ENCODE results near the gene HMCN2. TPM values are rescaled to one million over a fixed set of nuclear protein-coding genes. Genes with fewer than 3 reads are reported as not detected.

The HMCN2 gene
- total RNA-seq, 1 donor from 2014 or later = 7.8 TPM

DNA sequence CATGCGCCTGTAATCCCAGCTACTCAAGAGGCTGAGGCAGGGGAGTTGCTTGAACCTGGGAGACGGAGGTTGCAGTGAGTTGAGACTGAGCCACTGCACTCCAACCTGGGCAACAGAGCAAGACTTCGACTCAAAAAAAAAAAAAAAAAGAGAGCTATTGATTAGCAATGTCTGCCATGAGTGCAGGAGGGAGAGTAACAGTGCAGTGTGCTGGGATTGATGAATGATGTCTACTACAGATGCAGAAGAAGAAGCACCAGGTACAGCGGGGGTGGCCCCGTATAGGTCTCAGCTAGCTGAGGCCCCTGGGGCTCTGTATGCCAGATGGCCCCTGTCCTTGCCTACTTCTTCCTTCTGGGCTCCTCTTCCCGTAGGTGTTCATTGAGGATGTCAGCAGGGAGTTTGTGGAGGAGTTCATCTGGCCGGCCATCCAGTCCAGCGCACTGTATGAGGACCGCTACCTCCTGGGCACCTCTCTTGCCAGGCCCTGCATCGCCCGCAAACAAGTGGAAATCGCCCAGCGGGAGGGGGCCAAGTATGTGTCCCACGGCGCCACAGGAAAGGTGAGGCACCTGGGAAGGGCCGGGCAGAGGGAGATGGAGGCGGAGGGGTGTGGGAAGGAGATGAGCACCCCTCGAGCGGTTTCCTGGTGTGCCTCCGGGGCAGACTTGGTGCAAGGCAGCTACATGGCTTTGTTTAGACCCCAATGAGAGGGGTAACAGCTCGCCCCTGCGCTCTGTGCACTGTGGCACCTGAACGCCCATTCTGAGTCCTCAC lies 192.7 kb downstream of the HMCN2 start:
- Histone ChIP-seq H3K9me3 (no peaks in the 10 kb centered on the region), H3K27me3 (no peaks in the 10 kb centered on the region), H3K4me1 (no peaks in the 10 kb centered on the region), H3K4me3 (no peak overlapping the region), H3K27ac (no peak overlapping the region), H3K36me3 (no peaks in the 10 kb centered on the region)
- no peak for ATAC-seq
- TF ChIP-seq, protein P1, sequence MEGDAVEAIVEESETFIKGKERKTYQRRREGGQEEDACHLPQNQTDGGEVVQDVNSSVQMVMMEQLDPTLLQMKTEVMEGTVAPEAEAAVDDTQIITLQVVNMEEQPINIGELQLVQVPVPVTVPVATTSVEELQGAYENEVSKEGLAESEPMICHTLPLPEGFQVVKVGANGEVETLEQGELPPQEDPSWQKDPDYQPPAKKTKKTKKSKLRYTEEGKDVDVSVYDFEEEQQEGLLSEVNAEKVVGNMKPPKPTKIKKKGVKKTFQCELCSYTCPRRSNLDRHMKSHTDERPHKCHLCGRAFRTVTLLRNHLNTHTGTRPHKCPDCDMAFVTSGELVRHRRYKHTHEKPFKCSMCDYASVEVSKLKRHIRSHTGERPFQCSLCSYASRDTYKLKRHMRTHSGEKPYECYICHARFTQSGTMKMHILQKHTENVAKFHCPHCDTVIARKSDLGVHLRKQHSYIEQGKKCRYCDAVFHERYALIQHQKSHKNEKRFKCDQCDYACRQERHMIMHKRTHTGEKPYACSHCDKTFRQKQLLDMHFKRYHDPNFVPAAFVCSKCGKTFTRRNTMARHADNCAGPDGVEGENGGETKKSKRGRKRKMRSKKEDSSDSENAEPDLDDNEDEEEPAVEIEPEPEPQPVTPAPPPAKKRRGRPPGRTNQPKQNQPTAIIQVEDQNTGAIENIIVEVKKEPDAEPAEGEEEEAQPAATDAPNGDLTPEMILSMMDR (IDR thresholded peaks at IDR 0.05) = no peak
- no peak for DNase-seq
- intact Hi-C loops (cut with DNase I) = no loop called here

DNA sequence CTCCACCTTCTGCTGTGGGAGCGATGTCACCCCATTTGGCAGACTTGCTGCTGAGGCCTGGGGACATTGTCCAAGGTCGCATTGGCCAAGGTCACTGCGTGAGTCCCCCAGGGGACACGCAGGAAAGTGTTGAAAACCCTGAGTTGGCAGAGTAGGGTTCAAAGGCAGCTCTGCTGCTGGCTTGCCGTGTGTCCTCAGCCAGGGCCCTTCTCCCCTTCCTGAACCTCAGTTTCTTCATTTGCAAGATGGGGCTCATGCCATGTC lies 193.2 kb downstream of the HMCN2 start:
- Histone ChIP-seq H3K4me1 (no peaks in the 10 kb centered on the region), H3K27ac (no peak overlapping the region), H3K36me3 (no peaks in the 10 kb centered on the region), H3K4me3 (no peak overlapping the region), H3K27me3 (no peaks in the 10 kb centered on the region), H3K9me3 (no peaks in the 10 kb centered on the region)
- TF ChIP-seq, protein P1 (IDR thresholded peaks at IDR 0.05) = no peak
- intact Hi-C loops (cut with DNase I) = no loop called here
- ATAC-seq (no peak), DNase-seq (no peak)

DNA sequence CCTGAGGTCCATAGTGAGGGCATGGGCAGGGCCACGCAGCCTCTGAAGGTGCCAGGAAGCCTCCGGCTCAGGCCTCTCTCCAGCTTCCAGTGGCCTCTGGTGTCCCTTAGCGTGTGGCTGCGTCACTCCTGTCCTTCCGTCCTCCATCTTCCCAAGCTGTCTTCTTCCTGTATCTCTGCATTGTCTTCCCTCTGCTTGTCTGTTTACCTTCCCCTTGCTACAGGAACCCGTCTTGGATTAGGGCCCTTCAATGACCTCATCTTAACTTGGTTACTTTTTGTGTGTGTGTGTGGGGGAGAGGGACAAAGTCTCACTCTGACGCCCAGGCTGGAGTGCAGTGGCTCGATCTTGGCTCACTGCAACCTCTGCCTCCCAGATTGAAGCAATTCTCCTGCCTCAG lies 193.6 kb downstream of the HMCN2 start:
- ATAC-seq (no peak), DNase-seq (no peak)
- H3K27ac ChIP-seq = no peak overlapping the region
- H3K27me3 ChIP-seq = no peaks in the 10 kb centered on the region
- H3K9me3 ChIP-seq = no peaks in the 10 kb centered on the region
- no peak overlapping the region for H3K4me3 ChIP-seq
- intact Hi-C loops (cut with DNase I) = no loop called here
- TF ChIP-seq, protein P1 (IDR thresholded peaks at IDR 0.05) = no peak
- H3K36me3 ChIP-seq = no peaks in the 10 kb centered on the region
- no peaks in the 10 kb centered on the region for H3K4me1 ChIP-seq

DNA sequence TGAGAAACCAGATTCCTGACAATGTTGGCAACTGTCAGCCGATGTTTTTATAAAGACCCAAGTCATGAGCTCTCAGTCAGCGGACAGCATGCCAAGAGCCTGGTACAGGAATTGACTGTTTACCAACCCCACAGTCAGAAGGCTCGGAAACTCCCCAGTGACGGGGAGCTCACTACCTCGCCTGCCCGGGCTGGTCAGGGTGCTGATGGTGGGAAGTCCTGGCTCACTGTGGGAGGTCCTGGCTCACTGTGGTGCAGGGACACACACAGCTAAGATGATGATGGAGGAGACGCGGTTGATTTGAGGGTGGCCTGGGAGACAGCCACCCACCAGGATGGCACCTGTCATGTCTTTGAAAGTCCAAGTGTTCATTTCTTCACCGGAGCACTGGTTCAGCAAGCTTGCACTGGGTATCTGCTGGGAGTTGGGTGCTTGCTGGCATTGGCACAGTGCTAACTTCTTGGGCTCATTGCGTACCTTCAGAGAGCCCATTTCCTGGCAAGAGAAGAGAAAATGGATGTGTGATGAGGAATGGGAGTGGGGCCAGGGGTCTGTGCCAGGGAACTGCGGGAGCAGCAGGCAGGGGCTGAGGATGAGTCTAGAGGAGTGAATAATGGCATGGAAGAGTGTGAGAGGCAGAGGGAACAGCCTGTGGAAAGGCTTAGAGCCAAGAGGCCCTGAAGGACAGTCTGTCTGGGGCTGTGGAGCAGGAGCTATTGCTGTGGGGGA lies 194.5 kb downstream of the HMCN2 start:
- intact Hi-C loops (cut with DNase I) = loop anchor here (5.0 kb wide), 1 partner anchor 222 kb away; no protein-coding TSS in a partner anchor
- Histone ChIP-seq H3K27me3 (no peaks in the 10 kb centered on the region), H3K36me3 (peaks cover 4% of the 10 kb centered on the region), H3K9me3 (no peaks in the 10 kb centered on the region), H3K27ac (no peak overlapping the region), H3K4me1 (no peaks in the 10 kb centered on the region), H3K4me3 (no peak overlapping the region)
- TF ChIP-seq, protein P1 (IDR thresholded peaks at IDR 0.05) = no peak
- DNase-seq (no peak), ATAC-seq (no peak)

DNA sequence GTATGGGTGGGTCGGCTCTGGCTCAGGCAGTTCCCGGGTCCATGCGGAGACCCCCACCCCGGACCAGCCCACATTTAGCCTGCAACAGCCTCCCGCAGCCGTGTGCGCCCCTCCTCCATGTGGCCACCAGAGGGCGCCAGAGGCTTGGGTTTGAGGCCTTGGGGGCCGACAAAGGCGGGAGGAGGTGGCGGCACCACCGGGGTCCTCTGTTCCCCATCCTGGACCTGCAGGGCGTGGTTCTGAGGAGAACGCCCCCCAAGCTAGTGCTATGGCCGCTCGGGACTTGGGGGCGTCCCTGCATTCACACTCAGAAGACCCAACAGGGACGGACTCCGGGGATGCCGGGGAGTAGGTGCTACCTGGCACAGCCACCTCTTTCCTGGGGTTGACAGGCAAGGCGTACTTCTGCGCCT lies 195.7 kb downstream of the HMCN2 start:
- no peak overlapping the region for H3K4me3 ChIP-seq
- TF ChIP-seq, protein P1 (IDR thresholded peaks at IDR 0.05) = peak; percentile 94
- DNase-seq (peak; percentile 80), ATAC-seq (peak; percentile 79)
- no peak overlapping the region for H3K27ac ChIP-seq
- peaks cover 12% of the 10 kb centered on the region for H3K36me3 ChIP-seq
- intact Hi-C loops (cut with DNase I) = loop anchor here (5.0 kb wide), 1 partner anchor 221 kb away; no protein-coding TSS in a partner anchor
- H3K27me3 ChIP-seq = no peaks in the 10 kb centered on the region
- no peaks in the 10 kb centered on the region for H3K4me1 ChIP-seq
- no peaks in the 10 kb centered on the region for H3K9me3 ChIP-seq
